ENCODE measurements around the gene MRPS23.

Gene MRPS23

DNA sequence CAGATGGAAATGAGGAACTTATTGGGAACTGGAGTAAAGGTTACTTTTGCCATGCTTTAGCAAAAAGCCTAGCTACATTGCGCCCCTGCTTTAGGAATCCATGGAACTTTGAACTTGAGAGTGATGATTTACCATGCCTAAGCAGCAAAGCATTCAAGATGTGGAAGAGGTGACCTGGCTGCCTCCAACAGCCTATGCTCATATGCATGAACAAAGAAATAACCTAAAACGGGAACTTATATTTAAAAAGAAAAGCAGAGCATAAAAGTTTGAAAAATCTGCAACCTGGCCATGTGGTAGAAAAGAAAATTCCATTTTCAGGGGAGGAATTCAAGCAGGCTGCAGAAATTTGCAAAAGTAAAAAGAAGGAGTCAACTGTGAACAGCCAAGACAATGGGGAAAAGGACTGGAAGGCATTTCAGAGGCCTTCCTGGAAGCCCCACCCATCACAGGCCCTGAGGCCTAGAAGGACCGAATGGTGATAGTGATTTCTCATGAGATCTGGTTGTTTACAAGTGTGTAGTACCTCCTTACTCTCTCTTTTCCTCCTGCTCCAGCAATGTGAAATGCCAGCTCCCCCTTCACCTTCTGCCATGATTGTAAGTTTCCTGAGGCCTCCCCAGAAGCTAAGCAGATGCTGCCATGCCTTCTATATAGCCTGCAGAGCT lies 48.7 kb downstream of the MRPS23 start:
- no peak for DNase-seq (ENCODE audit: low read depth in 2 of 2)

DNA sequence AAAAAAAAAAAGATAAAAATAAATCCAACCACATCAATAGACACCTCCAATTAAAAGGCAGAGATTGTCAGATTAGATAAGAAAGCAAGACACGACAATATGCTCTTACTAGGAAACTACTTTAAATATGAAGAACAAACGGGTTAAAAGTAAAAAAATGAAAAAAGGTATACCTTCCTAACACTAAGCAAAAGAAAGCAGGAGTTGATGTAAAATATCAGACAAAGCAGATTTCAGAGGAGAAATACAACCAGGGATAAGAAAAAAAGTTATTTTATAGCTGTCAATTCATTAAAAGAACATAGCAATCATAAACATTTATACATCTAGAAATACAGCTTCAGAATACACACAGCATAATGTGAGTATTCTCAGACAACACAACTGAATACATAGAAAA lies 55.0 kb downstream of the MRPS23 start:
- no peak for DNase-seq (ENCODE audit: low read depth in 2 of 2)

GRCh38 chr17:57788725-57789124 lies 61.1 kb downstream of the MRPS23 start:
- no peak for DNase-seq (ENCODE audit: low read depth in 2 of 2)

GRCh38 chr17:57785022-57785421 lies 64.8 kb downstream of the MRPS23 start:
- DNase-seq (ENCODE audit: low read depth in 2 of 2) = no peak
